ENCODE data around the gene PAQR6.

Gene PAQR6

GRCh38 chr1:156247460-156248322 is at the start of gene PAQR6:
Gene PAQR6, minus strand, starts transcription at chr1:156248056. Its CDS starts 1,325 bp downstream, at chr1:156246731.
- in situ Hi-C loops (cut with MboI; ENCODE audit: low sequenced_read_pairs): no loop called here

GRCh38 chr1:156295391-156295947 is 47.6 kb upstream of the PAQR6 start, which contains the start of gene GLMP:
Gene GLMP, minus strand, starts transcription at chr1:156295679. Its CDS starts 34 bp downstream, at chr1:156295645.
- in situ Hi-C loops (cut with MboI; ENCODE audit: low sequenced_read_pairs): no loop called here

DNA sequence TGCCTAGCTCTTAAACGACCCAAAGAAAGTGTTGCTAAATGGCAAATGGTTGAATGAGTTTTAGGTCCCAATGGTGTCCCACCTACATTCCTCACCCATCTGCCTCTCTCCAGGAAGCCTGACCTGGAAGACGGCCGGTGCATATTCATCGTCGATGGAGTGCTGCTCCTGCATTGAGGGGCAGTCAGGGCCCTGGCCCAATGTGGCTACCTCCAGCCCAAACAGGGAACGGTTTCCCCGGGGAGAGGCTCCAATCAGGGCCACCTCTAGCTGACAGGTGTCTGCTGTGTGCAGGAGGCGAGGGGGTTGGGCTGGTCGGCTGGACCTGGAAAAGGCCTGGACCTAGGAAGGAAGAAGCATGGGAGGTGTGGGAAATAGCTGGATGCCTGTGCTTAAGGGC is 46.0 kb upstream of the PAQR6 start:
- in situ Hi-C loops (cut with MboI; ENCODE audit: low sequenced_read_pairs): no loop called here

- in situ Hi-C loops (cut with MboI; ENCODE audit: low sequenced_read_pairs): no loop called here
These were observed 45.2 kb upstream of the PAQR6 start for GRCh38 chr1:156293098-156293434.

GRCh38 chr1:156291226-156292061 is 43.6 kb upstream of the PAQR6 start:
- in situ Hi-C loops (cut with MboI; ENCODE audit: low sequenced_read_pairs): no loop called here

DNA sequence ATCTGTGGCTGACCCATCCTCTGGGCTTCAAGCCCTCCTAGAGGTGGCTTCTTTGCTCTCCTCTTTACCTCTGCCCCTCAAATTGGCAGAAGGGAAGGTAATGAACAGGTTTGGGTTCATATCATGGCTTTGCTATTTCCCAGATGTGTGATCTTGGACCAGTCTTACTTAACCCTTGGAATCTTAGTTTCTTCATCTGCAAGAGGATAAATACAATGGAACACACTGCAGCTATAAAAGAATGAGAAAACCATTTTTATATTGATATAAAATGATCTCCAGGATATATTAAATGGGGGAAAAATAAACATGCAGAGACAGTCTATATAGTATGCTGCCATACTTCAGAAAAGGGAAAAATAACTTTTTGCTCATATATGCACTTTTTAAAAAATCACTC is 42.0 kb upstream of the PAQR6 start:
- in situ Hi-C loops (cut with MboI; ENCODE audit: low sequenced_read_pairs): no loop called here

- in situ Hi-C loops (cut with MboI; ENCODE audit: low sequenced_read_pairs): no loop called here
These were observed 38.2 kb upstream of the PAQR6 start for GRCh38 chr1:156286061-156286460.

DNA sequence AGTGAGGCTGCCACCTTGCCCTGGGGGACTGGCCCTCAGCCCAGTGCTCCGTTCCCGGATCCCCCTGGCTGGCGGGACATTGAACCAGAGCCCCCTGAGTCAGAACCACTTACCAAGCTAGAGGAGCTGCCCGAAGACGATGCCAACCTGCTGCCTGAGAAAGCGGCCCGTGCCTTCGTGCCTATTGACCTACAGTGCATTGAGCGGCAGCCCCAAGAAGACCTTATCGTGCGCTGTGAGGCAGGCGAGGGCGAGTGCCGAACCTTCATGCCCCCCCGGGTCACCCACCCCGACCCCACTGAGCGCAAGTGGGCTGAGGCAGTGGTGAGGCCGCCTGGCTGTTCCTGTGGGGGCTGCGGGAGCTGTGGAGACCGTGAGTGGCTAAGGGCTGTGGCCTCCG is 37.6 kb upstream of the PAQR6 start:
- in situ Hi-C loops (cut with MboI; ENCODE audit: low sequenced_read_pairs): no loop called here

- in situ Hi-C loops (cut with MboI; ENCODE audit: low sequenced_read_pairs): no loop called here
These were observed 36.9 kb upstream of the PAQR6 start for GRCh38 chr1:156284757-156285156.

- in situ Hi-C loops (cut with MboI; ENCODE audit: low sequenced_read_pairs): no loop called here
These were observed 36.3 kb upstream of the PAQR6 start, which contains the start of gene TMEM79 for GRCh38 chr1:156284112-156284511. Gene TMEM79, plus strand, starts transcription at chr1:156284325. Its CDS starts 902 bp downstream, at chr1:156285227.

DNA sequence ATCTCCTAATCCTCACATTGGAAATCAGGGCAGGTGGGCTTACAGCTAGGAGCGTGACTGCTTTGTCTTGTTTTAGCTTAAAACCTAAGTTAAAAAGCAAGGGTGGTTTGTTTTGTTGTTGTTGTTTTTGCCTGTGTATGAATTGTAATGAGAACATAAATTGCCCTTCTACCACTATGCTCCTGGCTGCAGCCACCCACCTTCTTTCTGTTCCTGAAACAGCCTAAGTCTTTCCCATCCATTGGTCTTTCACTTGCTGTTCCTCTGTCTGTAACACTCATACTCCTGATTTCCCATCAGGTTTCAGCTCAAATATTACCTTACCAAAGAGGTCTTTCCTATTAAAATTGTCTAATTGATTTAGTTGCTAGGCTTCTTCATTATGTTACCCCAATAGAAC is 35.7 kb upstream of the PAQR6 start:
- in situ Hi-C loops (cut with MboI; ENCODE audit: low sequenced_read_pairs): no loop called here

DNA sequence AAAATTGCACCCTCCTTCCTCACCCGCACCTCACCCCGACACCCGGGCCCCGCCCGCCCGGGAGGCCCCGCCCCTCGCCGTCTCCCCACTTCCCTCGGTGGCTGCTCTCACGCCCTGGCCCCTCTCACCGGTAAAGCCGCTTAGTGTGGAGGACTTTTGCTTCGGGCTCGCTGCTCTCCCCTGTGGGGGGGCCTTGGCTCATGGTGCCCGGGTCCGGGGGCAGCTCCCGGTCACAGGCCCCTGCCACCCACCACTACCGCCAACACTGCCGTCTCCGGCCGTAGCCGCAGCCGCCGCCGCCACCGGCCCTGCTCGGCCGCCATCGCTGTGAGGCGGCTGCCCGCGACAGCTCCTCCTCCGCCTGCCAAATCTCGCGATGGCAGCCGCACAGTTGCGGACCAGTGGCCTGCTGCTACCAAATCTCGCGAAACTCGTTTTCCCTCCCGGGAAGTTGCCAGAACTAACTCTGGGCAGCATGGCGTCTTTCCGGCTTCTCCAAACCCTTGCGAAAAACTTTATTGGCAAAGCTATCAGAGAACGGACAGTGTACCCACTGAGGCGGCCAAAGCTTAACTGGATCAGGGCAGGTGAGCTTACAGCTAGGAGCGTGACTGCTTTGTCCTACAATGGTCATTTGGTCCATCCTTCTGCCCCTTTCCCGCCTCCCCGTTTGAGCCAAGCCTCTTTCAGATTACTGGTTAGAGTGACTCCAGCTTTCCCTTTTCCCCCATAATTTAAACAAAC is 34.8 kb upstream of the PAQR6 start, which contains the start of gene SMG5:
Gene SMG5 (minus strand): TSS at position 347 of the 744 bp plus-strand sequence. CDS start 145 bp downstream, at position 202.
- in situ Hi-C loops (cut with MboI; ENCODE audit: low sequenced_read_pairs): no loop called here

- in situ Hi-C loops (cut with MboI; ENCODE audit: low sequenced_read_pairs): no loop called here
These were observed 34.0 kb upstream of the PAQR6 start for GRCh38 chr1:156281693-156282478.

DNA sequence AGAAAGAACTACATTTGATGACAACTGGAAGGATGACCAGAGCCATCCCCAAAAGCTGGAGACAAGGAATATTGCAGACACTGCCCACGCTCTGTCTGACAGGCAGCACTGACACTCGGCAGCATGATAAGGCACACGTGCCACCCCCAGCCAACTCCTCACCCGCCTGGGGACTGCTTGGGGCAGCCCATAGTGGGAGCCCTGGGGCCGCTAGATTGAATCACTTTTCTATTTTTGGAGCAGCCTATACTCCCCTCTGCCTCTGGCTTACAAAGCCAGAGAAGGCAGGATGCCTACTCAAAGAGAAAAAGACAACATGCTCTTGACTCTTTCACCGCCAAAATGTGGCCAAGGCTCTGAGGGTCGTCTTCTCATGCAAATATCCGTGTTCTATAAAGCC is 33.4 kb upstream of the PAQR6 start:
- in situ Hi-C loops (cut with MboI; ENCODE audit: low sequenced_read_pairs): no loop called here

GRCh38 chr1:156279837-156280236 is 32.0 kb upstream of the PAQR6 start:
- in situ Hi-C loops (cut with MboI; ENCODE audit: low sequenced_read_pairs): no loop called here

DNA sequence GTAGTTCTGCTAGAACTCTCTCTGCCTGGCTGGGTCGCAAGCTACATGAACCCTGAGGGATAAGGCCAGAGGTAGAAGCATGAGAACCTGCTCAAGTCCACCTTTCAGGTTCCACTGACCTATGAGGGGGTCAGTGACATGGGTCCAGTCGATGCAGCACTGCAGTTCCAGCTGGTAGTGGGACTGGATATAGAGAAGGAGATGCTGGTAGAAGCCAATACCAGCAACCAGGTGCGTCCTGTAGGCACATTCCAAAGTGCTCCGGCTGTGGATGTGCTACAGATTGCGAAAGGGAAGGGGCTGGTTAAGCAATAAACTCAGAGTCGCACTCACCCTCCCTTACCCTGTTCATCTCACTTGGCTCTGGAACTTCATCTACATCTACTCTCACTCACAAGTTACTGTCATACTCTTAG is 29.1 kb upstream of the PAQR6 start:
- in situ Hi-C loops (cut with MboI; ENCODE audit: low sequenced_read_pairs): no loop called here

DNA sequence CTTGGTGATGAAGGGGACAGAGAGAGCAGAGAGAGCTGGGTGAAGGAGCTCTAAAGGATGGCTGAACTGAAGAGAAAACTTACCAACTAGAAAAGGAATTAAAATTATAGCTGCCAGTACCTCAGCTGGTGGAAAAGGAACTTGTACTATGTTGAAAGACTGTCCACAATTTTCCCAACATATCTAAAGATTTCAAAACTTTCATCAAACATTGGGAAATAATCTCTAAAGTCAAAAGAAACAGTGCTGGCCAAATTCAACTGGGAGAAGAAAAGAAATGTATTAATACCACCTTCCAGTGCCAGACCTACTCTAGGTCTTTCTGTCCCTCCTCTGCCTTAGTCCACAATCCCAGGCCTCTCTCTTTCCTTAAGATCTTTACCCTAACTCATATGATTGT is 28.7 kb upstream of the PAQR6 start:
- in situ Hi-C loops (cut with MboI; ENCODE audit: low sequenced_read_pairs): no loop called here

DNA sequence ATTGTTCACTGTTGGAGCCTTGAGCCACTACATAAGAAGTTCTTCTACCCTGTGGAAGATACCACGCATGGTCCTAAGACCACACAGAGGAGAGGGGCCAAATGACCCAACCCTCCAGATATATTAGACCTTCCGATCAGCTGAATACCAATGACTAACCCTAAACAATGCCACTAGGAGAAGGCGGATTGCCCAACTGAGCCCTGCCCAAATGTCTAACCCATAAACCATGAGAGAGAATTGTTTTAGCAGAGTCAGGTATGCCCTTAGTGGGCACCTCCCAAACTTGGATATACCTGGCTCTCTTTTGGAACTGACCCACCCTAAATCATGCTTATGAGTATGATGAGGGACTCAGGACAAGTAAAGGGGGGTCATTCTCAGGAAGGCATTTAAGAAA is 22.5 kb upstream of the PAQR6 start:
- in situ Hi-C loops (cut with MboI; ENCODE audit: low sequenced_read_pairs): no loop called here

GRCh38 chr1:156268336-156268735 is 20.5 kb upstream of the PAQR6 start:
- in situ Hi-C loops (cut with MboI; ENCODE audit: low sequenced_read_pairs): no loop called here

GRCh38 chr1:156266051-156266450 is 18.2 kb upstream of the PAQR6 start:
- in situ Hi-C loops (cut with MboI; ENCODE audit: low sequenced_read_pairs): no loop called here

Data from HL-60/S4 treated with retinoic acid at 250 ng/mL for 4 days and 3 days (cell line).